GM21423 (cell line): Measurements from ENCODE around the gene ELMO1.
"Not testable (repeated sequence)": the region's sequence is repeated elsewhere in the genome, so short reads cannot be mapped to it uniquely, and the experiment has no call there.

Experiments used
- ATAC-seq: cut with Tn5 transposase; IDR thresholded peaks from one replicate; pipeline ENCODE4 v1.9.1; 2021; ENCODE audit warnings: mild to moderate bottlenecking, moderate library complexity; ENCODE audit not compliant: unreplicated experiment

Gene ELMO1

DNA sequence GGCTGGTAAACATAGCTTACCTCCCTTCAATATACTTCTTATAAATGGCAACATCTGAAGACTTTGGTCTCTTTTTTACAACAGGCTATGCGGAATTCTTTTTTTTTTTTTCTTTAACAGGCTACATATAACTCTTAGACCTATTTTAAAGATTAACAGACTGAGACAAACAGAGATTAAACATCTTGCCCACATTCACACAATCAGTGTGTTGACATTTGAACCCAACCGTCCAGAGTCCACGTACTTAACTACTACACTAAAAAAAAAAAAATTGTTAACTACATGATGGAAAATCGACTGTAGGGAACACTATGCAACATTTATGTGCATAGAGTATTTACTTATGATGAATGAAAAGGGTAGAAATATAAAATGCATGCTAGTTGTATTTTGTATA lies 298.5 kb downstream of the ELMO1 start:
- no peak for ATAC-seq

GRCh38 chr7:37149773-37150124 lies 298.9 kb downstream of the ELMO1 start:
- ATAC-seq = no peak

- ATAC-seq = no peak
Measured at GRCh38 chr7:37149051-37149772, 299.5 kb downstream of the ELMO1 start.

- no peak for ATAC-seq
Measured at GRCh38 chr7:37145682-37146081, 303.0 kb downstream of the ELMO1 start.

- ATAC-seq = no peak
Measured at GRCh38 chr7:37144423-37144822, 304.2 kb downstream of the ELMO1 start.

- ATAC-seq = no peak
Measured at GRCh38 chr7:37142958-37143357, 305.7 kb downstream of the ELMO1 start.

DNA sequence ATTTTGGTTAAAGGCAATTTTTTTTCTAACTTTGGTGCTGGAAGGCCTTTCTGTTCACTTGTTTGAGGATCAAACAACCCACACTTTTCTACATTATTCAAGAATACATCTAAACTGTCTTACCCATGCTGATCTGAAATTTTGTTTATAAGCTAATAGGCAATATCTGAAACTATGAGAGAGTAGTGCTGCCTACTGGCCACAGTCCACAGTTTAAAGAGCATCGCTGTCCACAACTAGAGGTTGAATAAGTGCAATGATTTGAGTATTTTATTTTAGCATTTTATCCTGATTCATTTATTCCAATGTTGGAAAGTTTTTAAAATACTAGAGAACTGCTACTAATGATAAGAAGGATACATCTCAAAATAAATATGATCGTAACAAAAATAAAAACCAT lies 306.9 kb downstream of the ELMO1 start:
- ATAC-seq = no peak

DNA sequence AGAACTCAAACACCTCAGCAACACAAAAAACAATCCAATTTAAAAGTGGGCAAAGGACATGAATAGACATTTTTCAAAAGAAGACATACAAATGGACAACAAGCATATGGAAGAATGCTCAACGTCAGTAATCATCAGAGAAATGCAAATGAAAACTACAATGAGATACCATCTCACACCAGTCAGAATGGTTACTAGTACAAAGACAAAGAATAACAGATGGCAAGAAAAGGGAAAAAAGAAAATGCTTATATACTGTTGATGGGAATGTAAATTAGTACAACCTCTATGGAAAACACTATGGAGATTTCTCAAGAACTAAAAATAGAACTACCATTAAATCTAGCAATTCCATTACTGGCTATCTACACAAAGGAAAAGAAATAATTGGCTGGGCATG lies 314.8 kb downstream of the ELMO1 start:
- not testable (repeated sequence) for ATAC-seq

- no peak for ATAC-seq
Measured at GRCh38 chr7:37131855-37132254, 316.8 kb downstream of the ELMO1 start.

DNA sequence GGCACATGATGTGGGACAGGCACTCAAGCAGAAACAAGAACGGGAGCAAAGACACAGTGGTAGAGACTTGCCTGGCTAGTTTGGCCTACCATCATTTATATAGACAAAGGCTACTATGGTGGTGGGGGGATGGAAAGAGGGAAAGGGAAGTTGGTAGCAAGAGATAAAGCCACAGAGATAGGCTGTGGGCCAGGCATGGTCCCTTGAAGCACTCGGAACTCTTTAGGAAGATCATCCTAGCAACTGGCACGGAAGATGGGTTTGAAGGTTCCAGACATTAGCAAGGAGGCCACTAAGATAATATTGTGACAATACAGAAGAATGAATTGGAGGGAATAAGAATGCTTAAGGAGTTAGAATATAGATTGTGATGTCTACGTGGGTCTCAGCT lies 319.6 kb downstream of the ELMO1 start:
- ATAC-seq = no peak

DNA sequence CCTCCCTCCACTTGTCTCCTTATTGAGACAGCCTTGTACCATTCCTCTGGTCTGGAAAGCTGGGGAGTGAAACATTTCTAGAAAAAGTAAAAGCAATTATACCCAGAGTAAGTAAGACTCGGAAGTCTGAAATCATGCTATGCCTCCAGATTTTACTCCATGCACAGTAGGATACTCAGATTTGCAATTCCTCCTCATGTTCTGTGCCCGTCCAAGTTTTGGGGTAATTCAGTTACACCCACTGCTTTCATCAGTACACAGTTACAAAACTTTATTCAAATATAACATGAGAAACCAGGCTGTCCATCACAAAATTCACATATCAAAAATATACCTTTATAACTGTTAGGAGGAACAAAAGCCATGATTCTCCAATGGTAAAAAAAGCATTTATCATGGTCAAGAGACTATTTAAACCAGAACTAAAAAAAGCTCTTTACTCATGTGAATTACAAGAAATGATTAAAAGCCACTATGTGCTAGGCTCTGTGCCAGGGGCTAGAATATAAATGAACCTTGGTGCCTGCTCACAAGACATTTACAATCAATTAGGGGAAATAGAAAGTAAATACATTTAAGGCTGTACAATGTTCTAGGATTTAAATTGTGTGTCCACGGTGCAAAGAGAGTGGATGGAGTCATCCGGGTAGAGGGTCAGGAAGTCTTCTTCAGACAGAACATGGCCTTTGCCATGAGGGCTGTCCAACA lies 320.2 kb downstream of the ELMO1 start:
- no peak for ATAC-seq

- no peak for ATAC-seq
Measured at GRCh38 chr7:37119296-37119860, 329.3 kb downstream of the ELMO1 start.

DNA sequence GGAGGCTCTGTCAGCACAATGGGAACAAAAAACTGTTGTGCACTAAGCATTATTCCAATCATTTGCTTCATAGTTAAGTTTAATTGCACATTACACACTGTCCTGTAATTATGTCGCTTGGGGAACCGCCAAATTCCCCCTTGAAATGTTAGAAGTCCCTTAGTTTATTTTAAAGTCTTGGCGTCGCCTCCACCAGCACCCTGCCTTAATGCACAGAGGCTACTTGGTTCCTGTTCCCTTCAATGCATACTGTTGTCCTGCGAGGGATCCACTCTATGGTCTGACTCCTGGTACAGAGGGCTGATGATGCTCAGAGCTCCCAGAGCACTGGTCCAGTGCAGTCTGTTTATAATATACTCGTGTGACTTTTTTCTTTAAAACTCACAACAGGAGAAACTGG lies 330.7 kb downstream of the ELMO1 start:
- no peak for ATAC-seq

DNA sequence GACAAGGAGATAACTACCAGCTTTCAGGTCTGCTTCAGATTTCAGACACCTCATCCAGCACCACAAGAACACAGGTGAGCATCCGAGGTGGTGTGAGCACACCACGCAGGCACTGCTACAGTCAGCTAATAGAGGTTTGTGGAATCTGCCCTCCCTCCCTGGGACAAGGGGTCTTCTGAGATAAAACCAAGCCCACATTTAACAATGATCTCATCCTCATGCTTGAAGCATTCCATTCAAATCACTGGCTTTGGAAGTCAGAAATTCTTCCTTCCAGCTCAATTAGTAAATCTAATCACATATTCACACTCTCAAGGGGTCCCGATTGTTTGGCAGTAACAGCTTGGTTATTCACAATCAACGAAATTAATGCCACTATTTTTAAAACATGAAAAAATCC lies 331.4 kb downstream of the ELMO1 start:
- no peak for ATAC-seq

DNA sequence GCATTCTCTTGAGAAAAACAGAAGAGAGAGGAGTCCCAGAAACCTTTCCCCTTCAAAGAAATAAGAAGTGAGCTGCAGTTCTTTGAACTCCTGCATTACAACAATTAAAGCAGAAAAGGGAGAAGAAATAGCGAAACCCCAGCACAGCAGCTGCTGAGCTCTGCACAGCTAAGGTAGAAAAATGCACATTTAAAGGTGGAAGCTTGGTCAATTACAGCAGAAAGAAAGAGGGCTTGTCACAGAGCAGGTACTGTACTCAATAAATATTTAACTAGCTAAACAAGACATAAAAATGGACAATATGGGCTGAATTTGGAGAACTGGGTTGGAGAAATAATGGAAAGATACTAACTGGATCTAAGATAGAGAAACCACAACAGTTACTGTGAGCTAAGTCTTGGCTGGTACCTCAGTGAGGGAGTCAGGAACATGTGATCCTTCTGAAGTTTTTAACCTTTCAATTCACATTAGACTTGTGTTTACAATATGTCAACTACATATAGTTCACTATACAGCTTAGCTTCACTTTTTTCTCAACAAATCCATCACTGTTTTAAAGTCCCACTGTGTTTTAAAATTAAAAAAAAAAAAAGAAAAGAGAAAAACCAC lies 332.5 kb downstream of the ELMO1 start:
- no peak for ATAC-seq

DNA sequence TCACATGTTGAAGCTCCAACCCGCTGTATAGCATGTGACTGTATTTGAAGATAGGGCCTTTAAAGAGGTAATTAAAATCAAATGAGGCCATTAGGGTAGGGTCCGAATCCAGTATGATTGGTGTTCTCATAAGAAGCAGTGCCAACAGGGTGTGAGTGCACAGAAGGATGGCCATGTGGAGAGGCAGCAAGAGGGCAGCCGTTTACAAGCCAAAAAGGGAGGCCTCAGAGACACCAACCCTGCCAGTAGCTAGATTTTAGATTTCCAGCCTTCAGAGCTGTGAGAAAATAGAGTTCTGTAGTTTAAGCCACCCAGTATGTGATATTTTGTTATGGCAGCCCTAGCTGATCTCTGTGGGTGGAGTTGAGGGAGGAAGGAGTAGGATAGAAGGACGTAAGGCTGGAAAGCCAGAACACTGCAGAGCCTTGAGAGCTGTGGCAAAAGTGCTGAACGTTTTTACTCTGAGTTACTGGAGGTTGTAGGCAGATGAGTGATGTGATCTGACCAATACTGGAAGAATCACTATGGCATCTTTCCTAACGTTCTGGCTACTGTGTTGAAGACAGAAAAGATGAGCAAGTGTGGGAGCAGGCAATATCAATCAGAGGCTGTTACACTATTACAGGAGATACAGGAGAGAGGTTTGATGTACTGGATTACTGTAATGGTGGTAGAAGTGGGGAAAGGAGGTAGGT lies 334.9 kb downstream of the ELMO1 start:
- ATAC-seq = no peak

DNA sequence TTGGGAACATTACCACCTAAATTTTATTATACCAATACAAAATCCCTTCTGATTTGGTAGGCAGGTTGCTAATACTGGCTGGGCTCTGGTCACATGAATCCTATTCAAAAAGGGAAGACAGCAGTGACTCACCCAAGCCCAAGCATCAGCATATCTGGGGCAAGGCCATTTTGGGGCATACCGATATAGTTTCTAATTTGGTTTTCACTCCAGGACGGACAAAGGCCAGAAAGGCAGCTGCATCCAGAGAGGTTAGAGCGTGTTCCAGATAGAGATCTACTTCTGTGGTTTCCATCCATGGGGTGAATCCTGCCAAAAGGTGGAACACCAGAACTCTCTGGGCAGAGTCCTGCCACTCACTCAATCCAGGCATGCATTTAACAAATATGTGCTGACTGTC lies 335.8 kb downstream of the ELMO1 start:
- ATAC-seq = no peak

- ATAC-seq = no peak
Measured at GRCh38 chr7:37112218-37112617, 336.4 kb downstream of the ELMO1 start.

- no peak for ATAC-seq
Measured at GRCh38 chr7:37111459-37111858, 337.2 kb downstream of the ELMO1 start.

DNA sequence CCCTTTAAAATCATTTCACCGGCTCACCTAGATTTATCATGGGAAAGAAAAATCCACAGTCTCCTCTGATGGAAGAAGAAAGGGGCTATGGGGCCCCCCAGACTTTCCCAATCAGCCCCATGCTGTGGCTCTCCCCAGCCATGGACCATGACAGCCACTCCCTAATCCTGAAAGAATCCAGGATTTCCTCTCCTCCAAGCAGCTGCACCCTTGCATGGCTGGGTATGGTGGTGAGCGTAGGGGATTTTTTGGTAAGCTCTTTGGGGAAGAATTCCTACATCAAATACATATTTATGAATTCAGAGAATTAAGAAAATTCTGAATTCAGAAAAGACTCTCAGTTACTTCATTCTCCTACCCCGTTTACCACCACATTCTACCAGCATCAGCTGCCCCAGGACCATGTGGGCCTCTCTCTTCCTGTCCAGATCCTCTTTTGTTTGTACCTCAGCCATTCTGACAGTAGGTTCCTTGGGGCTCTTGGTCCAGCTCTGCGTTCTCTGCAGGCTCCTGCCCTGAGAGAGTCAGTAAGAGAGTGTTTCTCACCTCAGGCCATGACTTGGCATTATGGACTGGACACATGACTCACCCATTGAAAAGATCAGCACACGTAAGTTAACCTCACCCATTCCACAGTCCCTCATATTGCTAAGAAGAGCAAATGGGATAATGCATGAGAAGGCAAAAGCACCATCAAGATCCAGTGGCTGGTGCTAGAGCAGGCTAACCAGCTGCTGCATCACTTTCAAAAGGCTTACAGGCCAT lies 337.8 kb downstream of the ELMO1 start:
- ATAC-seq = no peak

GRCh38 chr7:37109843-37110242 lies 338.8 kb downstream of the ELMO1 start:
- no peak for ATAC-seq
